Cerebellar cortex (tissue), 1 donor: ENCODE results near the gene ZFP90.
A peak's percentile ranks its signal among the peaks of the same experiment; 100 is the strongest.
"Not testable (repeated sequence)": the region's sequence is repeated elsewhere in the genome, so short reads cannot be mapped to it uniquely, and the experiment has no call there.

ENCODE experiments used
- DNase-seq: peaks from one replicate; pipeline ENCODE4 v3.0.0-alpha.2; 2015; ENCODE audit warnings: low spot score

ZFP90 gene

DNA sequence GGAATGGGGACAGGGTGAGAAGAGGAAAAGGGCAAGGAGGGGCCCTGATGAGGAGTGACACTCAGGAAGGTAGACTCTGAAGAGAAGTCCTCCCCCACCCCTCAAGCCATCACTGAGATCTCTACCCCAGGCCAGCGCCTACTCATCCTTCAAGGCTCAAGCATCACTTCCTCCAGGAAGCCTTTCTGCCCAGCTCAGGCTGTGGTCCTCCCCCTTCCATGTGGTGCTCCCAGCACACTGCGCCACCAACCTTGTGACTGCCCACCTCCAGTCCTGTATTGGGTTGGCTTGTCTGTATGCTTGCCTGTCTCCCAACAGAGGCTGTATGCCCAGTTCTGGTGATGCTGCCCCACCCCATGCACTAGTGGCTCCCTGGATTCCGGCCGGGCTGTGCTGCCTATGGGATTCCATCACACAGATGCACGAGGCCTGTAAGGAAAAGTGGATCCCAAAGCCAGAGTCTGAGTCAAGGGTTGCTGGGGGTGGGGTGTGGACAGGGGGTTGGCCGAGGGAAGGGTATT is 19.8 kb upstream of the ZFP90 start:
- DNase-seq = no peak

GRCh38 chr16:68520649-68521086 is 18.4 kb upstream of the ZFP90 start:
- peak; percentile 84 for DNase-seq

- no peak for DNase-seq
Measured at GRCh38 chr16:68524069-68524820, 14.8 kb upstream of the ZFP90 start.

GRCh38 chr16:68526143-68526781 is 12.8 kb upstream of the ZFP90 start:
- no peak for DNase-seq

DNA sequence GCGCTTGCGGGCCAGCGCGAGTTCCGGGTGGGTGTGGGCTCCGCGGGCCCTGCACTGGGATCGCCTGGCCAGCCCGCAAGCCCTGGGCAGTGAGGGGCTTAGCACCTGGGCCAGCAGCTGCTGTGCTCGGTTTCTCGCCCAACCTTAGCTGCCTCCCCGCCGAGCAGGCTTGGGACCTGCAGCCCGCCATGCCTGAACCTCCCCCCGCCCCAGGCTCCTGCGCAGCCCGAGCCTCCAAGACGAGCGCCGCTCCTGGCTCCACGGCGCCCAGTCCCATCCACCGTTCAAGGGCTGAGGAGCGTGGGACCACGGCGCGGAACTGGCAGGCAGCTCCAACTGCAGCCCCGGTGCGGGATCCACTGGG is 12.3 kb upstream of the ZFP90 start:
- no peak for DNase-seq

DNA sequence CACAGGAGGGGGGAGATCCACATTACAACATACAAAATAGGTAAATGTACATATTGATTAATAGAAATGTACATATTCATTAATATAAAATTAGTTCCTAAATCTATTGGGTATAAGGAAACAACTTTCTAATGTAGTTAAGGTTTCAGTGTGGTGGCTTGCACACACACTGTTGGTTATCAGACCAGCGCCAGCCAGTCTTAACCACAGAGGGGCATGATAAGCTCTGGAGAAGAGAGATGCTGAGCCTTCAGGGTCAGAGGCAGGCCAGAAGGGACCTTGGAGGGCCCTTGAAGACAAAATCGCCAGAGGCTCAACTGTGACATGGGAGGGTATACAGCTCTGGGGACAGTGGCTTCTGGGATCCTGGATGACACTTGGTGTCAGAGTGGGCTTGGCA is 10.9 kb upstream of the ZFP90 start:
- no peak for DNase-seq

- DNase-seq = peak; percentile 90
Measured at GRCh38 chr16:68528686-68529379, 10.3 kb upstream of the ZFP90 start.

- no peak for DNase-seq
Measured at GRCh38 chr16:68529608-68529930, 9.5 kb upstream of the ZFP90 start.

GRCh38 chr16:68529931-68530701 is 9.0 kb upstream of the ZFP90 start:
- peak; percentile 95 for DNase-seq

- no peak for DNase-seq
Measured at GRCh38 chr16:68533937-68534336, 5.2 kb upstream of the ZFP90 start.

- no peak for DNase-seq
Measured at GRCh38 chr16:68535331-68535730, 3.8 kb upstream of the ZFP90 start.

GRCh38 chr16:68539711-68540239 is 684 bp downstream of the ZFP90 start:
- DNase-seq = peak; percentile 23

DNA sequence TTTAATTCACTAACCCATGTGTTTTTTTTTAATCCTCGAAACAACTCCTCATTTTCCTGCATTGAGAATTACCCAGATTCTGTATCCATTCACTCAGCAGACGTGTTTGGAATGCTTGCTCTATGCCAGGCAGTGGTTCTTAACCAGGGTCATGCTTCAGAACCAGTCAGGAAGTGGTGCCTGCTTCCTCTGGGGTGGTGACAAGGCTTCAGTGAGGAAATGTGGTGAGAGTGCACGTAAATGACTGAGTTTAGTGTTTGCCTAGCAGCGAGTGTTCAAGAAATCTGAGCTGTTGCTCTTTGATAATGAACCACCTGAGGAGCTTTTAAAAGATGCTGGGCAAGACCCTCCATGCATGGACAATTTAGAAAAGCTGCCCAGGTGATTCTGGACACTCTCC is 9.9 kb downstream of the ZFP90 start:
- DNase-seq = no peak

- no peak for DNase-seq
Measured at GRCh38 chr16:68553186-68553585, 14.1 kb downstream of the ZFP90 start.

GRCh38 chr16:68560341-68560740 is 21.2 kb downstream of the ZFP90 start:
- DNase-seq = not testable (repeated sequence)

- DNase-seq = no peak
Measured at GRCh38 chr16:68563631-68564381, 24.7 kb downstream of the ZFP90 start.

GRCh38 chr16:68564382-68564985 is 25.4 kb downstream of the ZFP90 start:
- peak; percentile 13 for DNase-seq

DNA sequence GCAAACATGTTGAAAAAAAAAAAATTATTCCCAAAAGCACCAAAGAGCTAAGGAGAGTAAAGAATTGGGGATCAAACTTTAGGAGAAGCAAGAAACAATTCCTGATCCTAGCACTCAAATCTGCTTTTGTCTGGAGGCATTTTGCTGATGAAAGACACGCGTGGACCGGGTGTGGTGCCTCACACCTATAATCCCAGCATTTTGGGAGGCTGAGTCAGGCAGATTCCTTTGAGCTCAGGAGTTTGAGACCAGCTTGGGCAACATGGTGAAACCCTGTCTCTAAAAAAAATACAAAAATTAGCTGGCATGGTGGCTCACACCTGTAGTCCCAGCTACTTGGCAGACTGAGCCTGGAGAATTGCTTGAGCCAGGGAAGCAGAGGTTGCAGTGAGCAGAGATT is 35.4 kb downstream of the ZFP90 start:
- DNase-seq = no peak

- no peak for DNase-seq
Measured at GRCh38 chr16:68575082-68575481, 36.0 kb downstream of the ZFP90 start.

DNA sequence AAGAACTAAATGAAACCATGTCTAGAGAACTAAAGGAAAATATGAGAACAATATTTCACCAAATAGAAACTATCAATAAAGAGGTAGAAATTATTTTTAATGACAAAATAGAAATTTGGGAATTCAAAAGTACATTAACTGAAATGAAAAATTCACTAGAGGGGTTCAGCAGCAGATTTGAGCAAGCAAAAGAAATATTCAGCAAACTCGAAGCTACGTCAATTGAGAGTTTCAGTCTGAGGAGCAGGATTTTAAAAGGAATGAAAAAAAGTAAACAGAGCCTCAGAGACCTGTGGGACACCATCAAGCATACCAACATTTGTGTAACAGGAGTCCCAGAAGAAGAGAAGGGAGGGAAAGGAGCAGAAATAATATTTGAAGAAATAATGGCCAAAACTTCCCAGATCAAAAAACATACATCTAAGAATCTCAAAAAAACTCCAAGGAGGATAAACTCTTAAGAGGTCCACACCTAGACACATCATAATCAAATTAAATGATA is 38.3 kb downstream of the ZFP90 start:
- DNase-seq = no peak
